Activated CD4-positive, alpha-beta memory T cell treated with anti-CD3 and anti-CD28 coated beads for 36 hours (primary cell): ENCODE data around the gene STMN3. TPM values are rescaled to one million over a fixed set of nuclear protein-coding genes. Genes with fewer than 3 reads are reported as not detected.
A peak's percentile ranks its signal among the peaks of the same experiment; 100 is the strongest.
"Not testable (repeated sequence)": the region's sequence is repeated elsewhere in the genome, so short reads cannot be mapped to it uniquely, and the experiment has no call there.

Experiments
- CTCF ChIA-PET: fragments of 350-600 bp; sonication (Branson Sonifier 250); formaldehyde crosslinking; loops from one replicate; lab custom pipeline; 2021; ENCODE audit warnings: antibody characterized with exemption, inconsistent platforms; lab: Charles Lee
- POLR2A ChIA-PET: fragments of 350-600 bp; sonication (Branson Sonifier 250); formaldehyde crosslinking; loops from one replicate; lab custom pipeline; 2021; ENCODE audit warnings: antibody characterized with exemption; lab: Charles Lee
- DNase-seq: peaks from one replicate; pipeline ENCODE4 v3.0.0-alpha.2; 2020
- H3K27ac Mint-ChIP-seq: one replicate; pipeline ENCODE4 v1.8.0; 2021; ENCODE audit warnings: mixed read lengths
- H3K27me3 Mint-ChIP-seq: one replicate; pipeline ENCODE4 v1.8.0; 2021; ENCODE audit warnings: mixed read lengths
- H3K36me3 Mint-ChIP-seq: one replicate; pipeline ENCODE4 v1.8.0; 2021; ENCODE audit warnings: mixed read lengths
- H3K4me1 Mint-ChIP-seq: one replicate; pipeline ENCODE4 v1.8.0; 2021; ENCODE audit warnings: low read depth, mixed read lengths
- H3K4me3 Mint-ChIP-seq: one replicate; pipeline ENCODE4 v1.8.0; 2021; ENCODE audit warnings: mild to moderate bottlenecking, mixed read lengths
- H3K9me3 Mint-ChIP-seq: one replicate; pipeline ENCODE4 v1.8.0; 2021; ENCODE audit warnings: mixed read lengths
- intact Hi-C: fragments of 100-400 bp; cut with micrococcal nuclease; formaldehyde crosslinking; loops from one replicate; pipeline ENCODE4 v1.15.1; 2023
- total RNA-seq, 2 experiments: library from RNA; stranded (reverse); gene quantifications; one replicate each; pipeline ENCODE4 v1.2.3, GENCODE V29; 2021

Gene STMN3
- total RNA-seq, 2 experiments from 2014 or later, result 17.3 to 18.0 TPM

DNA sequence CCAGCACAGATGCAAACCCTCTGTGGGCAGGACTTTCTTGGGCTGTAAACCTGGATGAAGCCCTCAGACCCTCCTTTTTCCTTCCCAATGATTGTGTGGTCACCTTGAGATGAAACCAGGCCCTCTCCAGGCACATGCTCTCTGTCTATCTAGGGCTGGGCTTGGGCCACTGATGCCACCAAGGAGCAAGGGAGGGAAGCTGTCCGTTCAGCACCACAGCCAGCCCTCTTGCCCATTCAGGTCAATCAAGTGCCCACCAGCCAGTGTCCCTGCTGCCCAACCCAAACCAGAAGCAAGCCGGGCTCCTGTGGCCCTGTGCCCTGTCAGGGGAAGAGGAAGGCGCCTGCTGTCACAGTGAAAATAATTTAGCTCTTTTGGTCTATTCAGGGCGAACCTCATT is 8.0 kb downstream of the STMN3 start:
- H3K36me3 Mint-ChIP-seq, result no peaks in the 10 kb centered on the region
- no peak overlapping the region for H3K4me3 Mint-ChIP-seq
- no peaks in the 10 kb centered on the region for H3K9me3 Mint-ChIP-seq
- POLR2A ChIA-PET, result interaction anchor here (0.7 kb wide), 1 partner anchor 13 kb away, joined by 3 read pairs; the partner anchor contains the start of gene RTEL1
- no peak for DNase-seq
- intact Hi-C loops, result no loop called here
- no peak overlapping the region for H3K27ac Mint-ChIP-seq
- peaks cover 2% of the 10 kb centered on the region for H3K4me1 Mint-ChIP-seq
- CTCF ChIA-PET, result no interaction called here
- H3K27me3 Mint-ChIP-seq, result no peaks in the 10 kb centered on the region

DNA sequence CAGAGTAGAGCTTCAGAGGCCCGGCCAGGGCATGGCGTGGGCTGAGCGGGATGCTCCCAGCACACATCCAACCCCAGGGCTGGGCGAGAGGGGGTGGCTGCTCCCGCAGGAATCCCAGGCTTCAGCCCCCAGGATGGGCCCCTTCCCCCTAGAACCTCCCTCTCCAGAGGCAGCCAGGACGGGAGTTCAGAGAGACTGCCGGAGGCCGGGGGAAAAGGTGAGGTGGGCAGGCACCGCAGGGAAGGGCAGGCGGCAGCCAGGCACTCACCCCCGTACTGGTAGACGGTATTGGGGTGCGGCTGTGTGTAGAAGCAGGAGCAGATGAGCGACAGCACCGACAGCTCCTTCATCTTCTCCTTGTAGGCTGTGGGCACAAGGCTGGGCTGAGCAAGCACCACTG is 9.3 kb downstream of the STMN3 start:
- Mint-ChIP-seq H3K27ac (no peak overlapping the region), H3K4me3 (no peak overlapping the region), H3K9me3 (no peaks in the 10 kb centered on the region), H3K4me1 (peaks cover 12% of the 10 kb centered on the region), H3K36me3 (no peaks in the 10 kb centered on the region), H3K27me3 (no peaks in the 10 kb centered on the region)
- ChIA-PET POLR2A (interaction anchor here (1.2 kb wide), 1 partner anchor 17 kb away, joined by 3 read pairs; the partner anchor contains the start of gene GMEB2), CTCF (interaction anchor here (1.0 kb wide), 1 partner anchor 220 kb away, joined by 5 read pairs; no protein-coding TSS in a partner anchor)
- no peak for DNase-seq
- intact Hi-C loops, result no loop called here

DNA sequence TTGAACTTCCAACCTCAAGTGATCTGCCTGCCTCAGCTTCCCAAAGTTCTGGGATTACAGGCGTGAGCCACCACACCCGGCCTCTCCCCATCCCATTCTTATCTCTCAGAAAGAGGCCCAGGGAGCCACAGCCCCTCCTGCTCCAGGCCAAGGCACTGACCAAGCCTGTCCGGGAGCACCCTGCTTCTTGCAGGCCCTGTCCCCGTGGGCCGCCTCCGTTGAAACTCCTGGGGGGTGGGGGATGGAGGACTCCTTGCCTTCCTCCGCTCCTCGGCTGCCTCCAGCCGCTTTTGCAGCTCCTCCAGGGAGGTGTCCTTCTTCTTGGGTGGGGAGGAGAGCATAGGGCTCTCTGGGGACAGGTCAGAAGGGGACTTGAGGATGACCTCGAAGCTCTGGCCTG is 9.7 kb downstream of the STMN3 start:
- DNase-seq, result no peak
- CTCF ChIA-PET, result interaction anchor here (1.0 kb wide), 1 partner anchor 220 kb away, joined by 5 read pairs; no protein-coding TSS in a partner anchor
- Mint-ChIP-seq H3K9me3 (no peaks in the 10 kb centered on the region), H3K27ac (no peak overlapping the region), H3K36me3 (no peaks in the 10 kb centered on the region), H3K4me3 (peak overlapping the region; percentile 70), H3K27me3 (no peaks in the 10 kb centered on the region), H3K4me1 (peaks cover 14% of the 10 kb centered on the region)
- POLR2A ChIA-PET, result interaction anchor here (1.2 kb wide), 1 partner anchor 16 kb away, joined by 3 read pairs; the partner anchor contains the start of gene GMEB2
- intact Hi-C loops, result no loop called here

DNA sequence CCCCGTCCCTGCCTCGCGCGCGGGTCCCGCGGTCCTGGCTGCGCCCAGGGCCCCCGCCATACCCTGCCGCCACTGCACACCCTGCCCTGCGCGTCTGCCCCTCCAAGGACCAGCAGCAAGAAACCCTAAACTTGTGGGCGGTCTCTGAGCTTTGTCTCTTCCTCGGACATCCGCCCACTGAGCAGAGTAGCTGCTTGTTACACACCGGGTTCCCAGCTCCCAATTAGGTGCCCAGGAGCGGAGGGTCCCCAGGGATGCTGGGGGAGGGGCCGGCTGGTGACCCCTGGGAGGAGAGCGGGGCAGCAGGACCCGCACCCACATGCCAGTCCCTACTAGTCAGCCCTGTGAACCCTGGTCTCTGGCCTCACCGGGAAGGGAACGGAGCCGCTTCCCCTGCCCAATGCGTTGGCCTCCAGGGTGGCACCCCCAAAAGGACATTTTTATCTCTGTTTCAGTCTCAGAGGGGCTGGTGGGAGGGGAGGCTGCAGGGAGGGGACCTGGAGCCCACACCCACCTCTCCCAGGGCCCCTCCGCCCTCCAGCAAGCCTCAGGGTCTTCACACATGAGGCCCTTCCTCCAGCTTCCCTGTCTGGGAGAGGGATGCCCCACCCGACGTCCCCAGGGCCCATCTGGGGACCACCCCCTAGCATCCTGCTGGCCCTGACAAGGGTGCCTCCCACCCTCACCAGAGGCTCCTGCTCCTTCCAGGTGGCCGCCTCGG is 10.5 kb downstream of the STMN3 start:
- intact Hi-C loops, result loop anchor here (1.0 kb wide), 1 partner anchor 223 kb away; the partner anchor contains the start of gene TPD52L2
- no peaks in the 10 kb centered on the region for H3K9me3 Mint-ChIP-seq
- no peak for DNase-seq
- peaks cover 2% of the 10 kb centered on the region for H3K36me3 Mint-ChIP-seq
- peaks cover 20% of the 10 kb centered on the region for H3K4me1 Mint-ChIP-seq
- POLR2A ChIA-PET, result interaction anchor here (0.6 to 2.1 kb wide), 8 partner anchors 9 to 121 kb away, joined by 3 to 30 read pairs (median 4); partner anchors contain the start of genes GMEB2, LIME1 and RTEL1
- H3K4me3 Mint-ChIP-seq, result peak overlapping the region; percentile 70
- CTCF ChIA-PET, result interaction anchor here (0.9 to 2.3 kb wide), 14 partner anchors 9 to 337 kb away, joined by 3 to 18 read pairs (median 5); partner anchors contain the start of genes GMEB2, PPDPF, PTK6 and RTEL1
- H3K27me3 Mint-ChIP-seq, result no peaks in the 10 kb centered on the region
- peak overlapping the region; percentile 77 for H3K27ac Mint-ChIP-seq

DNA sequence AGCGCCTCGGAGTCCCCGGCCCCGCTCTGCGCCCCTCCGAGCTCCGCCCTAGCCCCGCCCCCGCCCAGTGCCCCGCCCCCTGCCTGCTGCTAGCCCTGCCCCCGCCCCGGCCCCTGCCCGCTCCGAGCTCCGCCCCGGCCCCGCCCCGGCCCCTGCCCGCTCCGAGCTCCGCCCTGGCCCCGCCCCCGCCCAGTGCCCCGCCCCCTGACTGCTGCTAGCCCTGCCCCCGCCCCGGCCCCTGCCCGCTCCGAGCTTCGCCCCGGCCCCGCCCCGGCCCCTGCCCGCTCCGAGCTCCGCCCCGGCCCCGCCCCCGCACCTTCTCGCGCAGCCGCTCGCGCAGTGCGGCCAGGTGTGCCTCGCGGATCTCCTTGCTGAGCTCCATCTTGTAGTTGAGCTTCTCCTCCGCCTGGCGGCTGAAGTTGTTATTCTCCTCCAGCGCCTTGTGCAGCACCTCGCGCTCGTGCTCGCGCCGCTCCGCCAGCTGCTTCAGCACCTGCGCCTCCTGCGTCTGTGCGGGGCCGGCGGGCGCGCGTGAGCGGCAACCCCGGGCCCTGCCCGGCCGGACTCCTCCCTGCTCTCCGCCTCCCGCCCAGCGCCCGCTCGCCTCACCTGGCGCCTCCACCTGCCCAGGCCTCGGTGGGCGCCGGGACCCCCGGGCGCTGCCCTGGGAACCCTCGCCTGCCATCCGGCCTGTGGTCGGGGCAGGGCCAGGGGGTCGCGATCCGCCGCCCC is 11.3 kb downstream of the STMN3 start:
- Mint-ChIP-seq H3K27me3 (no peaks in the 10 kb centered on the region), H3K4me1 (peaks cover 26% of the 10 kb centered on the region), H3K4me3 (peak overlapping the region; percentile 69), H3K9me3 (no peaks in the 10 kb centered on the region), H3K36me3 (peaks cover 2% of the 10 kb centered on the region), H3K27ac (peak overlapping the region; percentile 77)
- peak; percentile 97 for DNase-seq
- POLR2A ChIA-PET, result interaction anchor here (0.6 to 2.1 kb wide), 11 partner anchors 9 to 486 kb away, joined by 3 to 30 read pairs (median 3); partner anchors contain the start of genes GMEB2, RTEL1 and STMN3
- intact Hi-C loops, result loop anchor here (1.0 kb wide), 1 partner anchor 223 kb away; the partner anchor contains the start of gene TPD52L2
- CTCF ChIA-PET, result interaction anchor here (0.5 to 2.3 kb wide), 23 partner anchors 10 to 450 kb away, joined by 3 to 18 read pairs (median 4); partner anchors contain the start of genes GMEB2, PPDPF, PTK6 and RTEL1

DNA sequence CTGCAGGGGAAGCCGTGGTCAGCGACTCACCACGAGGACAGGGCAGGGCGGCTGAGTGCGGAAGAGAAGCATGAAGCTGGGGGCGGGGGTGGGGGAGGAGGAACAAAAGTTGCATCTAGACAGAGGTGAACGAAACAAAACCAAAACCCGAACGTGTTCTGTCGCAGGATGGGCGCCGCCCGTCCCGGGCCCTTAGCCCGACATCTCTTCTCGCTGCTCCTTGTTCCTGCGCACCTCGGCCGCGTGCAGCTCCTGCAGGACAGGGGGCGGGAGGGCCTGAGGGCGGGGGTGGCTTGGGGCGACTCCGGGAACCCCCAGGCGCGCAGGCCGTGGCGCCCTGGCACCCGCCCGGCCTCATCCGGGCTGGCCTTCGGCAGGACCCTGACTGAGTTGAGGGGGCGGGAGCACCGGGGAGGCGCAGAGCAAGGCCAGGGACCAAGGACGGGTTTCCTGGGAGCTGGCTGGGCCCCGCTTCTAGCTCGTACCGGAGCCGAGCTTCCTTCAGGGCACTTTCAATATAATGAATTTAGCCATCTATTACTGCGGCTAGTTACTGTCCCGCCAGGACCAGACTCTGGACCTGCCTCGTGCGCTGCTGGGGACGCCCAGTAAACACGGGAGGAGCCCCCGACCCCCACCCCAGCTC is 12.0 kb downstream of the STMN3 start:
- H3K9me3 Mint-ChIP-seq, result no peaks in the 10 kb centered on the region
- POLR2A ChIA-PET, result interaction anchor here (0.6 to 2.1 kb wide), 11 partner anchors 9 to 487 kb away, joined by 3 to 30 read pairs (median 3); partner anchors contain the start of genes GMEB2, RTEL1 and STMN3
- peak overlapping the region; percentile 69 for H3K4me3 Mint-ChIP-seq
- intact Hi-C loops, result no loop called here
- H3K27me3 Mint-ChIP-seq, result no peaks in the 10 kb centered on the region
- H3K4me1 Mint-ChIP-seq, result peaks cover 28% of the 10 kb centered on the region
- peaks cover 2% of the 10 kb centered on the region for H3K36me3 Mint-ChIP-seq
- DNase-seq, result peak; percentile 69
- H3K27ac Mint-ChIP-seq, result peak overlapping the region; percentile 77
- CTCF ChIA-PET, result interaction anchor here (0.5 to 2.3 kb wide), 22 partner anchors 10 to 450 kb away, joined by 3 to 18 read pairs (median 4); partner anchors contain the start of genes GMEB2, PPDPF, PTK6 and RTEL1

DNA sequence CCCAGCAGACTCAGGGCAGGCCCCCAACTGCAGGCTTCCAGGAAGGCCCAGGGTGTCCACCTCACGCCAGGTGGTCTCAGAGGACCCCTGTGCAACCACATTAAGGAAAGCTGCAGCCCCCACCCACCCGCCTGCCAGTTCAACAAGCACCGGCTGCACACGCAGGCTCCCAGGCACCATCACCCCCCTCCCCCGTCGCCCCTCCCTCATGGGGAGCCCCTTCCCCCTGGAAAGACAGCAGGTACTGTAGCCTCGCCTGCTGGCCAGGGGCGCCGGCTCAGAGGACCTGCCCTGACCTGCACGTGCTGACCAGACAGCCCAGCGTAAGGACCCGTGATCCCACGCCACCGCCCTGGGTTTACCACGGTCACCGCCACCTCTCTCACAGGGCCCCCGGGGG is 12.5 kb downstream of the STMN3 start:
- H3K27me3 Mint-ChIP-seq, intact Hi-C loops, H3K36me3 Mint-ChIP-seq, H3K9me3 Mint-ChIP-seq: not testable (repeated sequence)
- POLR2A ChIA-PET, result interaction anchor here (1.9 to 2.3 kb wide), 2 partner anchors 13 to 14 kb away, joined by 10 to 30 read pairs; partner anchors contain the start of gene GMEB2
- DNase-seq, result peak; percentile 40
- CTCF ChIA-PET, result interaction anchor here (1.6 to 2.3 kb wide), 3 partner anchors 9 to 120 kb away, joined by 5 to 17 read pairs (median 6); partner anchors contain the start of genes PPDPF and PTK6
- H3K4me3 Mint-ChIP-seq, result peak overlapping the region; percentile 90
- H3K27ac Mint-ChIP-seq, result peak overlapping the region; percentile 73
- peaks cover 30% of the 10 kb centered on the region for H3K4me1 Mint-ChIP-seq

DNA sequence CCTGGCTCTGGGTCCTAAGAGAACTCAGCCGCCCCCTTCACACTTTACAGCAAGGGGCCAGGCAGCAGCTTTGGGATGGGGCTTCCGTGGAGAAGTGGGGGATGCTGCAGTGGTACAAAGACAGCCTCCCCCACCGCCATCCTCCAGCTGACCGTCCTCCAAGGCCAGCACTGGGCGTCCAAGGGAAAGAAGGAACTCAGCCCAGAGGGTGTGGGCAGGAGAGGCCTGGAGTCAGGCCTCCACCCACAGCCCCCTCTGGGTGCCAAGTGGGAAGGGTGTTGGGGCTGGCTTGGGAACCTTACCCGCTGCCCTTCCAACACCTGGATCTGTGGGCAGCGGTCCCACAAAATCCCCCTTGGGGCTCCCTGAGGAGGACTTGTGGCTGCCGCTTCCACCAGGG is 13.1 kb downstream of the STMN3 start:
- peaks cover 35% of the 10 kb centered on the region for H3K4me1 Mint-ChIP-seq
- no peak for DNase-seq
- H3K27ac Mint-ChIP-seq, result peak overlapping the region; percentile 99
- ChIA-PET POLR2A (interaction anchor here (1.3 to 2.3 kb wide), 2 partner anchors 13 to 103 kb away, joined by 3 to 10 read pairs; partner anchors contain the start of genes GMEB2 and PTK6), CTCF (no interaction called here)
- no peaks in the 10 kb centered on the region for H3K27me3 Mint-ChIP-seq
- H3K36me3 Mint-ChIP-seq, result peaks cover 2% of the 10 kb centered on the region
- H3K4me3 Mint-ChIP-seq, result peak overlapping the region; percentile 90
- H3K9me3 Mint-ChIP-seq, result no peaks in the 10 kb centered on the region
- intact Hi-C loops, result no loop called here

DNA sequence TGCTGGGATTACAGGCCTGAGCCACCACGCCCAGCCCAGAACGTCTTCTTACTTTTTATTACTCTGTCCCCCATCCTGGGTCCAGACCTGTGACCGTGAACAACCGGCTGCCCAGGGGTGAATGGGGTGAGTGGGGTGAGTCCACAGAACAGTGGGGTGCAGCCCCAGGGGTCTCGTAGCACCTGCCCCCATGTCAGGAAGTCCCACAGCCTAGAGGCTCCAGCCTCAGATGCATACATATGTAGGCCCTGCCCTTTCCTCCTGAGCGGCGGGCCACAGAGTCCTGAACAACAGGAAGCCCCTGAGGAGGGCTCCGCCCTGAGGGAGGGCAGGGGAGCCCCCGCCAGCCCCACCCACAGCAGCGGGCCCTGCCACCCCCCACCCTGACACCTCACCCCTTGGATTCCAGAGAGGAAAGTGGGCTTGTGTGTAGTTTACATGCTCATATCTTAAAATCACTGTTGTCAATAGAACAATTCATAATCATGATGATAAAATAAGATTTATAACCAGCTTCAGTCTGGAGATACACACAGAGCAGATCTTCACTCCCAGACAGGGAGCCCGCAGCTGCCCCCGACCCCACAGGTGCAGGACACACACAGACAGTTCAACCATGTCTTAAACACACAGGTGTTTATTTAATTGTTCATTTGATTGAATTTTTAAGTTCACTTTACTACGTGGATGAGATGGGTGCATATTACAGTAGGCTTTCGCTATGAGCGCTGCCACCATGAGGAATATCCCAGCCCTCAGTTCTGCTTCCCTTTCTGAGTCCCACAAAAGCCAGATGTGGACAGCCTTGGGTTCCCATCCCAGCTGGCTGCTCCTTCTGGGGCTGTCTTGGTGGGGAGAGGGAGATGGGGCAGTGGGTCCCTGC is 13.9 kb downstream of the STMN3 start:
- H3K9me3 Mint-ChIP-seq, result no peaks in the 10 kb centered on the region
- ChIA-PET CTCF (interaction anchor here (1.4 kb wide), 1 partner anchor 102 kb away, joined by 5 read pairs; the partner anchor contains the start of gene PTK6), POLR2A (interaction anchor here (1.3 to 2.3 kb wide), 2 partner anchors 12 to 102 kb away, joined by 3 to 10 read pairs; partner anchors contain the start of genes GMEB2 and PTK6)
- intact Hi-C loops, result loop anchor here (1.0 to 10.0 kb wide), 5 partner anchors 12 to 335 kb away; partner anchors contain the start of genes GMEB2, LIME1, PTK6 and SAMD10
- DNase-seq, result peak; percentile 85
- H3K36me3 Mint-ChIP-seq, result peaks cover 2% of the 10 kb centered on the region
- H3K27ac Mint-ChIP-seq, result peak overlapping the region; percentile 99
- H3K4me1 Mint-ChIP-seq, result peaks cover 40% of the 10 kb centered on the region
- no peaks in the 10 kb centered on the region for H3K27me3 Mint-ChIP-seq
- peak overlapping the region; percentile 90 for H3K4me3 Mint-ChIP-seq
